Right lobe of liver (tissue), 6 donors: ENCODE results near the gene NUP88. TPM values are rescaled to one million over a fixed set of nuclear protein-coding genes. Genes with fewer than 3 reads are reported as not detected.

Experiments
- ATAC-seq, 4 donors: fragments of 200-7000 bp; cut with Tn5 transposase; one replicate each; pipeline ENCODE4 v1.9.1; 2020; ENCODE audit warnings: mild to moderate bottlenecking in 4 of 4, moderate library complexity in 4 of 4
- DNase-seq, 3 donors: peaks; one replicate each; pipeline ENCODE4 v3.0.0-alpha.2; 2020
- H3K27ac ChIP-seq, 3 donors: fragments of 200-600 bp; one replicate each; pipeline ENCODE4 v1.8.0; 2022
- H3K27me3 ChIP-seq, 2 donors: fragments of 200-600 bp; one replicate each; pipeline ENCODE4 v1.8.0; 2022
- H3K36me3 ChIP-seq, 4 donors: fragments of 200-600 bp; sonication (generic) in 1 of 4; one replicate each; pipeline versions ENCODE4 v1.5.1 to v1.8.0; 2017 to 2022; ENCODE audit warnings: control low read depth in 1 of 4
- H3K4me1 ChIP-seq, 4 donors: fragments of 200-600 bp; sonication (generic) in 1 of 4; one replicate each; pipeline versions ENCODE4 v1.5.1 to v1.8.0; 2017 to 2022; ENCODE audit warnings: control low read depth in 1 of 4
- H3K4me3 ChIP-seq, 3 donors: fragments of 200-600 bp; one replicate each; pipeline ENCODE4 v1.8.0; 2022
- H3K9me3 ChIP-seq, 4 donors: fragments of 200-600 bp; sonication (generic) in 1 of 4; one replicate each; pipeline versions ENCODE4 v1.5.1 to v1.8.0; 2017 to 2022; ENCODE audit warnings: control low read depth in 1 of 4
- POLR2A ChIP-seq: fragments of 450-650 bp; IDR thresholded peaks from one replicate; pipeline ENCODE4 v1.6.1; 2017; ENCODE audit warnings: antibody characterized with exemption, mild to moderate bottlenecking
- WGBS: methylation state at CpG from one replicate; pipeline ENCODE4 v1.1.6; 2018; ENCODE audit warnings: low coverage, low lambda C conversion rate; ENCODE audit not compliant: insufficient coverage; ENCODE audit errors: missing lambda C conversion rate; 5-methylcytosine and 5-hydroxymethylcytosine counted together
- intact Hi-C, 2 donors: fragments of 100-400 bp; cut with DNase I; formaldehyde crosslinking; loops; one replicate each; pipeline versions ENCODE4 v1.11.2 to v1.14.1; 2022
- total RNA-seq, 6 experiments: library from RNA; depleted of rRNA in 2 of 6; stranded (reverse); fragments of >200 nt in 2 of 6; fragmentation: NEBNext Ultra II Directional in 3 of 6; extraction: Animal tissue kit (Norgen Biotek cat#: 25700) in 3 of 6; gene quantifications; one replicate each; pipeline versions ENCODE4 v1.1.0 to v1.2.4, GENCODE V29; 2016 to 2023
- TF ChIP-seq, protein P1 (sequence below), 4 donors: fragments of 200-600 bp in 3 of 4; fragments of 450-650 bp in 1 of 4; IDR thresholded peaks; one replicate each; pipeline versions ENCODE4 v1.5.1 to v1.8.0; 2016 to 2022; ENCODE audit warnings: antibody characterized with exemption in 4 of 4, mild to moderate bottlenecking in 2 of 4
- donor health status: DM: no; HTN: yes; CAD: no.
- donor health status: DM: no; HTN: no; CAD: no.
- donor health status: DM: no; HTN: no; CAD: no.
- donor health status: DM: no; HTN: yes; CAD: no.
- donor health status: DM: no; HTN: yes; CAD: no.

Gene NUP88
- total RNA-seq, 6 experiments from 2014 or later, result 27.7 to 76.1 (median 52.3) TPM

DNA sequence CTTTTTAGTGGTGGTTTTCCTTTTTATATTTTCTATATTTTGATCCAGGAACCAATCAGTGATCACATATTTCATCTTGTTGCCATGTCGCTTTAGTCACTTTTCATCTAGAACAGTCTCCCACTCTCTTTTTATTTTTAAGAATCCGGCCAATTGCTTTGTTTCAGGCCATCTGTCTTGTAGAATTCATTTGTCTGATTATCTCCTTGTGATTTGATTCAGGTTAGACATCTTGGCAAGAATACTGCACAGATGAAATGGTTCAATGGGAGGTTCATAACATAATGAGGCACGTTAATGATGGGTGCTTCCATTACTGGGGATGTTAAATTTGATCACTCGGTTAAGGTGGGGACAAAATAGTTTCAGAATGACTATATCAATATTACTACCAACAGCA is 49.1 kb downstream of the NUP88 start:
- H3K4me1 ChIP-seq, result no peaks in the 10 kb centered on the region
- TF ChIP-seq POLR2A, result no peak
- TF ChIP-seq, protein P1, sequence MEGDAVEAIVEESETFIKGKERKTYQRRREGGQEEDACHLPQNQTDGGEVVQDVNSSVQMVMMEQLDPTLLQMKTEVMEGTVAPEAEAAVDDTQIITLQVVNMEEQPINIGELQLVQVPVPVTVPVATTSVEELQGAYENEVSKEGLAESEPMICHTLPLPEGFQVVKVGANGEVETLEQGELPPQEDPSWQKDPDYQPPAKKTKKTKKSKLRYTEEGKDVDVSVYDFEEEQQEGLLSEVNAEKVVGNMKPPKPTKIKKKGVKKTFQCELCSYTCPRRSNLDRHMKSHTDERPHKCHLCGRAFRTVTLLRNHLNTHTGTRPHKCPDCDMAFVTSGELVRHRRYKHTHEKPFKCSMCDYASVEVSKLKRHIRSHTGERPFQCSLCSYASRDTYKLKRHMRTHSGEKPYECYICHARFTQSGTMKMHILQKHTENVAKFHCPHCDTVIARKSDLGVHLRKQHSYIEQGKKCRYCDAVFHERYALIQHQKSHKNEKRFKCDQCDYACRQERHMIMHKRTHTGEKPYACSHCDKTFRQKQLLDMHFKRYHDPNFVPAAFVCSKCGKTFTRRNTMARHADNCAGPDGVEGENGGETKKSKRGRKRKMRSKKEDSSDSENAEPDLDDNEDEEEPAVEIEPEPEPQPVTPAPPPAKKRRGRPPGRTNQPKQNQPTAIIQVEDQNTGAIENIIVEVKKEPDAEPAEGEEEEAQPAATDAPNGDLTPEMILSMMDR (IDR thresholded peaks at IDR 0.05), result no peak
- DNase-seq (no peak), ATAC-seq (no peak)
- 95% methylated on average over 4 of the region's 4 CpGs for WGBS
- H3K9me3 ChIP-seq, result no peaks in the 10 kb centered on the region
- no peak overlapping the region for H3K27ac ChIP-seq
- intact Hi-C loops, result no loop called here
- H3K4me3 ChIP-seq, result no peak overlapping the region
- H3K36me3 ChIP-seq, result peaks cover 0 to 49% (median 10%) of the 10 kb centered on the region in 4 donors
- H3K27me3 ChIP-seq, result no peaks in the 10 kb centered on the region

DNA sequence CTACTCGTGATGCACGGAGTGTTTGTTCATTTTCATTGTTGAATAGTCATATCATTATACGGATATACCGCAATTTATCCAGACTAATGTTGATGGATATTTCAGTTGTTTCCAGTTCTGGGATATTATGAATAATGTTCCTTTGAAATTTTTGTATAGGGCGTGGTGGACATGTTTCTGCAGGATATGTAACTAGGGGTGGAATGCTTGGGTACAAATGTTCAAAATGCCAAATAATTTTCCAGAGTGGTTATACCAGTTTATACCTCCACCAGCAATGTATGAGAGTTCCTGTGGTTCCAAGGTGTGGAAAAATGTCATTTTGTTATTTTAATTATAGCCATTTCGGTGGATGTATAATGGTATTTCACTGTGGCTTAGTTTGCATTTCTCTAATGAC is 53.6 kb downstream of the NUP88 start:
- Histone ChIP-seq H3K4me3 (no peak overlapping the region), H3K27me3 (no peaks in the 10 kb centered on the region), H3K36me3 (peaks cover 0 to 55% (median 11%) of the 10 kb centered on the region in 4 donors), H3K4me1 (no peaks in the 10 kb centered on the region), H3K27ac (no peak overlapping the region), H3K9me3 (no peaks in the 10 kb centered on the region)
- WGBS, result 93% methylated on average over 6 of the region's 6 CpGs
- no peak for DNase-seq
- no peak for TF ChIP-seq POLR2A
- TF ChIP-seq, protein P1 (IDR thresholded peaks at IDR 0.05), result no peak
- intact Hi-C loops, result no loop called here
- no peak for ATAC-seq

DNA sequence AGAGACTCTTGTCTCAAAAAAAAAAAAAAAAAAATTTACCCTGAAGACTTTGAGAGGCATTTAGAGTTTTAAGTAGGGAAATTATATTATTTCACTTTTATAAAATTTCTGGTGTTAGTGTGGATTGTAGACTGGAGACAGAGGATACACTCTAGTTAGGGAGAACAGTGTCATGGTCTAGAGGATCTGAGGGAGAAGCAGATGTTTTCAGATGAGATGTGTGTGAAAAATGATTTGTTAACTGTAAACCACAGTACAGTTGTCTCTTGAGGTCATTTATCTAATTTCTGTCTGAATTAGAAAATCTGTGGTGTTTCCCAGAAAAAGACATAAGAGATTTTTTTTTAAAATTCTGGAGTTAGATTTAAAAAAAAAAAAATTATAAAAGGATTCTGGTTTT is 54.8 kb downstream of the NUP88 start:
- Histone ChIP-seq H3K36me3 (peaks cover 0 to 55% (median 11%) of the 10 kb centered on the region in 4 donors), H3K27ac (no peak overlapping the region), H3K9me3 (no peaks in the 10 kb centered on the region), H3K4me3 (no peak overlapping the region), H3K27me3 (no peaks in the 10 kb centered on the region), H3K4me1 (no peaks in the 10 kb centered on the region)
- no peak for DNase-seq
- TF ChIP-seq, protein P1 (IDR thresholded peaks at IDR 0.05), result no peak
- TF ChIP-seq POLR2A, result no peak
- no peak for ATAC-seq
- intact Hi-C loops, result no loop called here

DNA sequence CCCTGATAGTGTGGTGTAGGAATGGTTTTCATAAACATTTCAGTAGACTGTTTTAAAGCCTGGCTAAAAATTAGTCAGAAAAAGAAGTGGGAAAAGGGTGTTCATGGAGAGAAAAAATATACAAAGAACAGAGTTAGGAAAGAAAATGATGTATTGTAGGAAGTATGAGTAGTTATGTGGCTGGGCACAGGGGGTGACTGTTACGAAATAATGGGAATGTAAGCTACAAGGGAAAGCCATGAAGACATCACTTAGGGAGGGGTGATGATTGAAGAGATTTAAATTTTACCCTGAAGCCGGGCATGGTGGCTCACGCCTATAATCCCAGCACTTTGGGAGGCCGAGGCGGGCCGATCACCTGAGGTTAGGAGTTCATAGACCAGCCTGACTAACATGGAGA is 55.3 kb downstream of the NUP88 start:
- peaks cover 0 to 51% (median 11%) of the 10 kb centered on the region in 4 donors for H3K36me3 ChIP-seq
- no peak for DNase-seq

More for the DNA sequence above, 55.3 kb downstream of the NUP88 start:
- Histone ChIP-seq H3K9me3 (no peaks in the 10 kb centered on the region), H3K4me1 (no peaks in the 10 kb centered on the region), H3K27ac (no peak overlapping the region), H3K4me3 (no peak overlapping the region), H3K27me3 (no peaks in the 10 kb centered on the region)
- TF ChIP-seq, protein P1 (IDR thresholded peaks at IDR 0.05), result no peak
- TF ChIP-seq POLR2A, result no peak
- no peak for ATAC-seq
- intact Hi-C loops, result no loop called here
- 56% methylated on average over 1 of the region's 6 CpGs for WGBS
